Body of pancreas (tissue), 4 donors: ENCODE data around the gene SPINK5. TPM values are rescaled to one million over a fixed set of nuclear protein-coding genes. Genes with fewer than 3 reads are reported as not detected.

ENCODE experiments used
- ATAC-seq: fragments of 150-250 bp; one replicate; pipeline ENCODE4 v1.9.1; 2016
- DNase-seq, 4 donors: peaks; one replicate each; pipeline ENCODE4 v3.0.0-alpha.2; 2019
- H3K27ac ChIP-seq, 4 donors: fragments of 200-600 bp; sonication (generic); 1 replicate in 3 of 4; 2 replicates in 1 of 4; pipeline versions ENCODE4 v1.5.1 to v1.6.1; 2016 to 2019; ENCODE audit warnings: mild to moderate bottlenecking in 1 of 4, mixed read lengths in 1 of 4, moderate library complexity in 1 of 4
- H3K27me3 ChIP-seq, 2 donors: fragments of 200-600 bp; sonication (generic); one replicate each; pipeline ENCODE4 v1.6.0; 2016; ENCODE audit warnings: mild to moderate bottlenecking in 1 of 2
- H3K36me3 ChIP-seq, 2 donors: fragments of 200-600 bp; sonication (generic); replicated peaks in 1 of 2; 2 replicates each; pipeline ENCODE4 v1.5.1; 2016; ENCODE audit warnings: low read depth in 2 of 2; ENCODE audit not compliant: insufficient read depth in 1 of 2
- H3K4me1 ChIP-seq: fragments of 200-600 bp; sonication (generic); one replicate; pipeline ENCODE4 v1.6.0; 2016
- H3K4me3 ChIP-seq, 2 donors: fragments of 200-600 bp; sonication (generic); 1 replicate in 1 of 2; 2 replicates in 1 of 2; pipeline ENCODE4 v1.5.1; 2016 to 2019
- H3K9me3 ChIP-seq, 3 donors: fragments of 200-600 bp; sonication (generic); 1 replicate in 2 of 3; 2 replicates in 1 of 3; pipeline ENCODE4 v1.5.1; 2016
- CTCF ChIP-seq, 7 experiments: fragments of 450-650 bp in 4 of 7; fragments of 200-600 bp in 3 of 7; sonication (generic) in 3 of 7; IDR thresholded peaks; one replicate each; pipeline ENCODE4 v1.5.1; 2016 to 2019; ENCODE audit warnings: antibody characterized with exemption in 7 of 7
- POLR2A ChIP-seq, 3 donors: fragments of 450-650 bp; IDR thresholded peaks; one replicate each; pipeline ENCODE4 v1.6.1; 2016; ENCODE audit warnings: antibody characterized with exemption in 3 of 3, mild to moderate bottlenecking in 2 of 3
- WGBS, 2 donors: methylation state at CpG; one replicate each; pipeline ENCODE4 v1.1.5; 2017; 5-methylcytosine and 5-hydroxymethylcytosine counted together
- intact Hi-C: fragments of 100-400 bp; cut with DNase I; formaldehyde crosslinking; loops from one replicate; pipeline ENCODE4 v1.15.1; 2023
- total RNA-seq, 2 donors: library from RNA; depleted of rRNA; stranded (reverse); fragments of >200 nt; gene quantifications; one replicate each; pipeline ENCODE4 v1.1.0, GENCODE V29; 2016

The SPINK5 gene
- 1 to 10 TPM in 1 of 2 donors, under 1 TPM in 1; 0.52 to 1.6 TPM for total RNA-seq

GRCh38 chr5:148063861-148064260, at the start of gene SPINK5:
TSS of gene SPINK5 (plus strand) at chr5:148063980. CDS start at chr5:148064045, 65 bp downstream.
- TF ChIP-seq CTCF (IDR thresholded peaks at IDR 0.05), result no peak
- TF ChIP-seq POLR2A (IDR thresholded peaks at IDR 0.05), result no peak
- no peak within 1 kb of the TSS for H3K27ac ChIP-seq
- intact Hi-C loops, result no loop called here
- no peak within 1 kb of the TSS for H3K4me3 ChIP-seq
- ATAC-seq (no peak), DNase-seq (no peak)
- no peaks in the 10 kb centered on the region for H3K27me3 ChIP-seq
- no peaks in the 10 kb centered on the region for H3K4me1 ChIP-seq
- WGBS, 2 donors, result 85 to 89% methylated on average over 5 of the region's 5 CpGs
- H3K9me3 ChIP-seq, result no peaks in the 10 kb centered on the region
- H3K36me3 ChIP-seq, result no peaks in the 10 kb centered on the region

GRCh38 chr5:148014276-148014675, 49.5 kb upstream of the SPINK5 start:
- intact Hi-C loops, result no loop called here
- WGBS, 2 donors, result 79 to 87% methylated on average over 3 of the region's 3 CpGs

GRCh38 chr5:148020257-148020988, 43.4 kb upstream of the SPINK5 start:
- DNase-seq, result no peak
- H3K4me1 ChIP-seq, result no peaks in the 10 kb centered on the region
- intact Hi-C loops, result no loop called here
- WGBS, 2 donors, result 62 to 67% methylated on average over 3 of the region's 3 CpGs
- H3K36me3 ChIP-seq, result no peaks in the 10 kb centered on the region
- H3K4me3 ChIP-seq, result no peak overlapping the region
- H3K9me3 ChIP-seq, result no peaks in the 10 kb centered on the region
- no peak for ATAC-seq
- H3K27ac ChIP-seq, result no peak overlapping the region
- TF ChIP-seq POLR2A (IDR thresholded peaks at IDR 0.05) (no peak), CTCF (IDR thresholded peaks at IDR 0.05) (no peak)
- H3K27me3 ChIP-seq, result no peaks in the 10 kb centered on the region

More at GRCh38 chr5:148014276-148014675, 49.5 kb upstream of the SPINK5 start:
- H3K27me3 ChIP-seq, result no peaks in the 10 kb centered on the region
- H3K4me3 ChIP-seq, result no peak overlapping the region
- no peak for ATAC-seq
- no peaks in the 10 kb centered on the region for H3K36me3 ChIP-seq
- no peaks in the 10 kb centered on the region for H3K9me3 ChIP-seq
- H3K4me1 ChIP-seq, result no peaks in the 10 kb centered on the region
- no peak for DNase-seq
- TF ChIP-seq CTCF (IDR thresholded peaks at IDR 0.05) (no peak), POLR2A (IDR thresholded peaks at IDR 0.05) (no peak)
- H3K27ac ChIP-seq, result no peak overlapping the region

GRCh38 chr5:148027505-148027904, 36.3 kb upstream of the SPINK5 start:
- Histone ChIP-seq H3K36me3 (no peaks in the 10 kb centered on the region), H3K27me3 (no peaks in the 10 kb centered on the region), H3K9me3 (no peaks in the 10 kb centered on the region), H3K4me3 (no peak overlapping the region), H3K27ac (no peak overlapping the region), H3K4me1 (no peaks in the 10 kb centered on the region)
- 65 to 66% methylated on average over 3 of the region's 3 CpGs for WGBS, 2 donors
- no peak for ATAC-seq
- no peak for TF ChIP-seq POLR2A (IDR thresholded peaks at IDR 0.05)
- no peak for TF ChIP-seq CTCF (IDR thresholded peaks at IDR 0.05)
- no peak for DNase-seq
- intact Hi-C loops, result no loop called here

GRCh38 chr5:148029131-148029530, 34.6 kb upstream of the SPINK5 start:
- DNase-seq, result no peak
- H3K27ac ChIP-seq, result no peak overlapping the region
- no peaks in the 10 kb centered on the region for H3K4me1 ChIP-seq
- no peaks in the 10 kb centered on the region for H3K27me3 ChIP-seq
- no peak for TF ChIP-seq CTCF (IDR thresholded peaks at IDR 0.05)
- no peak for TF ChIP-seq POLR2A (IDR thresholded peaks at IDR 0.05)
- ATAC-seq, result no peak
- intact Hi-C loops, result no loop called here
- 85 to 87% methylated on average over 4 of the region's 4 CpGs for WGBS, 2 donors
- H3K4me3 ChIP-seq, result no peak overlapping the region
- H3K9me3 ChIP-seq, result no peaks in the 10 kb centered on the region
- H3K36me3 ChIP-seq, result no peaks in the 10 kb centered on the region
